Activated CD4-positive, alpha-beta T cell treated with anti-CD3 and anti-CD28 coated beads, Interleukin-2, amount 50 U/mL, for 16 hours (primary cell): Measurements from ENCODE around the gene CDH23.
A peak's percentile ranks its signal among the peaks of the same experiment; 100 is the strongest.

Experiments
- DNase-seq: peaks from one replicate; pipeline ENCODE4 v3.0.0-alpha.2; 2020

The CDH23 gene

GRCh38 chr10:71522442-71523144 lies 125.9 kb downstream of the CDH23 start:
- DNase-seq: no peak

- no peak for DNase-seq
Measured at GRCh38 chr10:71523756-71524155, 127.0 kb downstream of the CDH23 start.

- DNase-seq: no peak
Measured at GRCh38 chr10:71525092-71525491, 128.4 kb downstream of the CDH23 start.

DNA sequence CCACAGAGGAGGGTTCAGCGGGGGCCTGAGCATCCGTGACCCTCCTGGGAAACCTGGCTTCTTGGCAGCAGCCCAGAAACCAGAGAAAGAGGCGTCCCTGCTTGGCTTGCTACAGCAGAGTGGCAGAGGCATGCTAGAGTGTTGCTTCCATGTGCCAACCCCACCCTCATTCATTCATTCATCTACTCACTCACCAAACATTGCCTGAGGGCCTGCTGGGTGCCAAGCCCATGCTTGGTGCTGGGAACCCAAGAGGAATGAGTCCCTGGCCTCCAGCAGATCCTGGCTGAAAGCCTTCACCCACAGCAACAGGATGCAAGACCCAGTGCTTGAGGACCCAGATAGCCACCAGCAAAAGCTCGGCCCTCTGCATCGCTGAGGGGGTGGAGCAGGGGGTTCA lies 129.0 kb downstream of the CDH23 start:
- no peak for DNase-seq

DNA sequence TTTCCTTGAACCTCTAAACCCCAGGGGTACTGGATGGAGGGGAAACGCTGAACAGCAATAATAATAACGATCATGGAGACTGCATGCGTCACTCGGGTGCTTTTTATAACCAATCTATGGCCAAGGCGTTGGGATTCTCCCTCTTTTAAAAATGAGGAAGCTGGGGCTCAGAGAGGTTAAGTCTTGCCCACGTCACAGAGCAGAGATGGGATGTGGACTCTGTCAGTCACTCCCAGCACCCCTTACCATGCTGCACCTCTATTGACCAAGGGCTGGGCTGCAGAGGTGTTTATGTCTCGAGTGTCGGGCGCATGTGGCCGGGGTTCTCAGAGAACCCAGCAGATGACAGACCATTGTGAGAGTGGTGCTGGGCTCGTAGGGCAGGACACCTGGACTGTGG lies 129.9 kb downstream of the CDH23 start:
- no peak for DNase-seq

DNA sequence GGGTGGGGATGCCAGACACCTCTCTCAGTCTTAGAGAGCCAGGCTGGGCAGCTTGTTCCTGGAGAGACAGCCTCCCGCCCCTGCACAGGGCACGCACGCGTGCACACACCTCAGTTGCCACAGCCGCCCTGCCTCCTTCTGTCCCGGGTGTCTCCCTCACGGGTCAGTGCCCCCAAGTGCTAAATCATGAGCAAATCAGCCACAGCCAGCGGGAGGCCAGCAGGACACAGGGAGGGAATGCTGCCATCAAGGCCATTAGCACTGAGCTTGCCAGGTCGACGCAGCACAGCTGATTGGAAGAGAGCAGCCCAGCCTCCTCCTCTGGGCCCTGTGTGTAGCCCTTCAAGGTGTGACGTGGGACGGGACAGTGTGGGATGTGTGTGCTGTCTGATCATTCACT lies 130.4 kb downstream of the CDH23 start:
- DNase-seq: no peak

DNA sequence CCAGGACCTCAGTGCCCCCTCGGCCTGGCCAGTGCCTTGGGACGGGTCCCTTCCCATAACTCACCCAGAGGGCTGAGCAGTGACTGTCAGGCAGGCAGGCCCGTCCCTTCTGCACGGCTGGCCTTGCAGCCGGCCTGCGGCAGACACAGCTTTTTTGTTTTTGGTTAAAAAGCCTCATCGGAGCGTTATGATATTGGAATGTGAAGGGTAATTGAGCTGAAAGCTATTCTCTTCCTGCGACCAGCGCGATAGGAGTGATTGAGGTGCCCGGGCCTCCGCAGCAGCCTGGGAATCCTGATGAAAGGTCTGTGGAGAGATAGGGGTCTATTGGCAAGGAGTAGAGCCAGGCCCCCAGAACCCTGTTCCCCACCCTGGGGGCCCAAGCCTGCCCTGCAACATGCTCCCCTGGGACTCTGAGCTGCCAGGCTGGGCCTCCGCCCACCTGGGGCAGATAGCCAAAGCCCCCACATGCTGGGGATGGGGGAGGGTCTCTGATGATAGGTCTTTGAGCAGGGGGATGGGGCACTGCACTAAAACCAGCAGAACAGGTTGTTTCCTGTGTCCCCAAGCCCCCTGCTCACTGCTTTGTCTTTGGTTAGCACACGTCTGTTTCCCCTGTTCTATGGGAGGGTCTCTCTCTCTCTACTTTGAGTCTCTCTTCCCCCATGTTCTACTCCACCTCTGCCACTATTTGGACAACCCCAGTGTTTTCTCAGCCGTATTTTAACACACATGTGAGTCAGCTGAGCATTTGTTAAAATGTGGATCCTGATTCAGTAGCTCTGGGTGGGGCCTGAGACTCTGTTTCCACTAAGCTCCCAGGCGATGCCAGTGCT lies 131.9 kb downstream of the CDH23 start:
- DNase-seq: no peak

DNA sequence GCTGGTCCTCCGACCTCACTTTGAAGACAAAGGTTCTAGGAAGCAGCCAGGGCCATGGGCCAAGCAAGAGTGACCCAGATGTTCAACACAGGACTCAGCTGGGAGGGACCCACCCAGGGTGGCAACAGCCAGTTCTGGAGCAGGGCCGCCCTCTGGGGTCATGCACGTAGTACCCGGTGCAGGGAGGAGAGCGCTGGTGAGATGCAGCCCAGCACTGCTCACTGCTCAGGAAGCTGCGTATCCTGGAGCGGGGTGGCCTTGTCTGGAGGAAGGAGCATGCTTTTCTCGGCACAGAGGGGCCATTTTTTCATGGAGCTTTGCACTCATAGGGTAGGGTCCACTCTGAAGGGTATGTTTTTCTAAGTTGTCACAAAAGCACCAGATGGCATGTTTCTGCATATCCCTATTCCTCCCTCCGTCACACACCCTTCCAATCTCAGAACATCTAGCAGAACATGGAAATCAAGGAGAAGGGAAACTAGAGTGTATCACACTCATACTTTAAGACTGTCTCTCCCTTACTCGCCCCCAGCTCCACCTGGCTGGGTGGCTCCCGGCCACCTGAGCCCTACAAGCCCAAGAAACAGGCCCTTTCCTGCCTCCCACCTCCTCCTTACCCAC lies 132.6 kb downstream of the CDH23 start:
- DNase-seq: no peak

GRCh38 chr10:71530781-71531180 lies 134.1 kb downstream of the CDH23 start:
- DNase-seq: no peak

- peak; percentile 35 for DNase-seq
Measured at GRCh38 chr10:71531485-71532446, 135.0 kb downstream of the CDH23 start.

- DNase-seq: no peak
Measured at GRCh38 chr10:71532878-71533277, 136.2 kb downstream of the CDH23 start.

- DNase-seq: no peak
Measured at GRCh38 chr10:71533936-71534335, 137.2 kb downstream of the CDH23 start.

- DNase-seq: no peak
Measured at GRCh38 chr10:71534568-71535194, 138.0 kb downstream of the CDH23 start.

DNA sequence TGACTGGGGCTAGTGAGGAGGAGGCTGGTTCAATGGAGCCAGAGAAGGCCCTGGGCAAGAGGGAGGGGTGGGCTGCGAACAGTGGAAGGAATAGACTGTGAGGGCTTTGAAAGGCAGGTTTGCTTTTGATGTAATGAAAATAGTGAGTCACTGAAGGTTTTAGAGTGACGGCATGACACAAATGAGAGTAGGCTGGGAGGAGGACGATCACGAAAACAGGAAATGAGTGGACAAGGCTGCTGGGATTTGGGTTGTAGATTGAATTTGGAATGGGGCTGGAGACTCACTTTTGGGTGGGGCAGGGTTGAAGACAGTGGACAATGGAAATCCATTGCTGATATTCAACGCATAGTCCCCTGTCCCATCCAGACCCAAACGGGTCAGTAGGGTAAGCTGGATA lies 139.6 kb downstream of the CDH23 start:
- no peak for DNase-seq

DNA sequence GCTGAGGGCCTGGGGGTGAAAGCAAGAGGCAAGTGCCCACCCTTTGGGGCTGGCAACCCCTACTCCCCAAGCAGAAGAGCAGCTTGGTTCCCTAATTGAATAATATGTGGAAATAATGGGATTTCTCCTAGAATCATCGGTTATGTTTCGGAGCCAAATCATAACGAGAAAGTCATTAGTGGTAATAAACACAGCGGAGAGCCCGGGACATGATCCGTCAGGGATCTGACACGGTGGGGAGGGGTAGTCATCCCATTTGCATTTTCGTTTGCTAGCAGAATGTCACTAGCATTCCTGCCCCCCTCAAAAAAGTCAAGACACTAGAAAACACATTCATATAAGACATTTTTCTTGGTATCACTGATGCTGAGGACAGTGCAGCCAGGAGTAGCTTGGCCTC lies 140.4 kb downstream of the CDH23 start:
- DNase-seq: no peak

DNA sequence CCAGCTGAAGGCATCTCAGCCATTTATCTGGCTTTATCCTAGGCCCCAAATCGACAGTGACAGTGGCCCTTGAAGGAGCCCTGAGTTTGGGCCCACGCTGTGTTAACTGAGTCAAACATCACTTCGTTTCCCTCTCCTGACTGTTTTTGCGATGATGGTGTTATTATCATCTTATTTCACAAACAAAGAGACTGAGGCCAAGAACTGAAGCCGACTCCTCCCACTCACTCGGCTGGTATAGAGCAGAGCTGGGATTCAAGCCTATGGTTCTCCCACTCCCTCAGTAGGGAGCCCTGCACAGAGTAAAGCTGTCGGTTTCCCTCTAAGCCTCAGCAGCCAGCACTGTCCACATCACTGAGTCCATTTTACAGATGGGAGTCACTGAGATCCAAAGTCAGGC lies 141.0 kb downstream of the CDH23 start:
- DNase-seq: no peak

DNA sequence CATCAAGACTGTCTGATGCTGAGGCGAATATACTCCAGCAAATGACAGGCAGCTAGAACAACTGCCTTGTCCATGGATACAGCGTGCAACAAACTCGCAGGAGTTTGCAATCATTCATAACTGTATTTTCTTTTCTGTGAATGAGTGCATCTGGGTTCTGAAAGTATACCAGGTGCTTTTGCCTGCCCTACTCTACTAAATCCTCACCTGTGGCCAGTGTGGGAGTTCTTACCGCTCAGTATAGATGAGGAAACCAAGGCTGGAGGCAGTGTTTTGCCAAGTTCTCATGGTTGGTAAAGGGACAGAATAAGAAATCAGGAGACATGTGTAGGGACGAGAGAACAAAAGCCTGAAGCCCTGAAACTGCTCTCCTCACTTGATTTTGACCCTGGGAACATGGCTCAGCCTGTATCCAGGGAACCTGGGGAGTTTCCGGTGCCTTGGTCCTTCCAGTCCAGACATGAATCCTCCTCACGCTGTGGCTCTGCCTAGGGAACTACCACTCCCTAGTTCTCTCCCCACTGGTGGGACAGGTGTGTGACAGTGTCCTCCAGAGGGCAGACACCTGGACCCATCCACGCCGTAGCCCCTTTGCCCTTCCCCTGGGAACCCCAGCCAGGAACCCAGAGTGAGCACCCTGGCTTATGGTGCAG lies 142.0 kb downstream of the CDH23 start:
- no peak for DNase-seq

DNA sequence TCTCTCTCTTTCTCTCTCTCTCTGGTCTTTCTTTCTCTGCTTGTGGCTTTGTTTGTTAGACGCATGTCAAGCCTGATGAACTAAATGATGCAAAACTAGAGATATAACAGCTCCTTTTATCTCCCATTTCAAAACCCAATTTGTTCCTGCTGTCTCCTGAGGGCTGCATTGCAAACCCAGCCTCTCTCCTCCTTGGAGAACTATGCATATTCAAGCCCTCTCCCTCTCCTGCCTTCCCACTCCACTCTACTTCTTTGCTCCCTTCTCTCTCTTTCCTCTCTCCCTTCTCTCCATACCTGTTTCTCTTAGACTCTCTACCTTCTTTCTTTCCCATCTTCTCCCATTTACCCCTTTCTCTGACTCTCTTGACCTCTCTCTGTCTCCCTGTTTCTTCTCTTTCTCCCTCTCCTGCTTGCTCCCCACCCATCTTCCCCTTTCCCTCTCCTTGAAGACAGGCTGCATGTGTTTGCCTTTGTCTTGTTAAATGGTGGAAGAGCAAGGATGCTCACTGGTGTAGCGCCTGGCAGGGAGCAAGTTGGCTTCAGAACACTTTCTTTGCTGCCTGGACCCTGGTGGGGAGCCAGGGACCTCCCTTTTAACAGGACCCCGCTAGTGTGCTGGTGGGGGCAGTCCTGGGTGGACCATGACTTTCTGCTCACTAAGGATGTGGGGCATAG lies 142.9 kb downstream of the CDH23 start:
- DNase-seq: no peak

GRCh38 chr10:71542478-71542877 lies 145.8 kb downstream of the CDH23 start:
- DNase-seq: no peak

- no peak for DNase-seq
Measured at GRCh38 chr10:71543608-71544170, 147.0 kb downstream of the CDH23 start.

DNA sequence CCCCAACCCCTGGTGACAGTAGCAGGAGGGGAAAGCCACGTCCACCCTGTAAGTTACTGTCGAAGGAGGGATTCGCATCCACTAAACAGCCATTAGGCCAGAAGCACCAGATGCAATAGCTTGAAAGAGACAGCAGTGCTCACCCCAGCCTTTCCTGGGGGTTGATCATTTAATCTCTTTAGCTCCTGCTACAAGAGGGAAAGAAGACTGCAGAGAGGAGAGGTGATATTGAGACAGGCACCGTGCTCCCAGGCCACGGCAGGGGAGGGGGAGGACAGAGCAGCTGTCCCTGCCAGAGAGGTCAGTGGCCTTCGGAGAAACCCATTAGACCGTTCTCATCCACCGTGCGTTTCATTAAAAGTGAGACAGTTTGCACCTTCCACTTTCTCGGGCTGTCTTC lies 148.3 kb downstream of the CDH23 start:
- DNase-seq: no peak
